ENCODE results near the gene STC2. TPM values are rescaled to one million over a fixed set of nuclear protein-coding genes. Genes with fewer than 3 reads are reported as not detected.

STC2 gene
- total and polyA plus RNA-seq, 2 experiments from 2014 or later: 27.3 to 132 TPM

- H3K4me3 ChIP-seq: no peak overlapping the region
- Mint-ChIP-seq H3K4me3 (no peak overlapping the region), H3K36me3 (ENCODE audit: low read depth) (peaks cover 7% of the 10 kb centered on the region; the same call in 1 of the 3 replicates), H3K9me3 (peaks cover 12% of the 10 kb centered on the region), H3K27ac (no peak overlapping the region), H3K4me1 (peaks cover 45% of the 10 kb centered on the region), H3K27me3 (ENCODE audit: insufficient read depth, low read depth, poor library complexity) (peaks cover 17% of the 10 kb centered on the region)
- H3K79me2 ChIP-seq (replicated peaks; ENCODE audit: insufficient read depth): no peaks in the 10 kb centered on the region
- no peaks in the 10 kb centered on the region for H3K36me3 ChIP-seq (ENCODE audit: insufficient read depth)
- TF ChIP-seq CREB1 (CRISPR knock-in tag; IDR thresholded peaks at IDR 0.05; ENCODE audit: low read depth): no peak
- no peak for TF ChIP-seq STAT1 (IDR thresholded peaks at IDR 0.05; ENCODE audit: unreplicated experiment)
- TF ChIP-seq, protein P1, sequence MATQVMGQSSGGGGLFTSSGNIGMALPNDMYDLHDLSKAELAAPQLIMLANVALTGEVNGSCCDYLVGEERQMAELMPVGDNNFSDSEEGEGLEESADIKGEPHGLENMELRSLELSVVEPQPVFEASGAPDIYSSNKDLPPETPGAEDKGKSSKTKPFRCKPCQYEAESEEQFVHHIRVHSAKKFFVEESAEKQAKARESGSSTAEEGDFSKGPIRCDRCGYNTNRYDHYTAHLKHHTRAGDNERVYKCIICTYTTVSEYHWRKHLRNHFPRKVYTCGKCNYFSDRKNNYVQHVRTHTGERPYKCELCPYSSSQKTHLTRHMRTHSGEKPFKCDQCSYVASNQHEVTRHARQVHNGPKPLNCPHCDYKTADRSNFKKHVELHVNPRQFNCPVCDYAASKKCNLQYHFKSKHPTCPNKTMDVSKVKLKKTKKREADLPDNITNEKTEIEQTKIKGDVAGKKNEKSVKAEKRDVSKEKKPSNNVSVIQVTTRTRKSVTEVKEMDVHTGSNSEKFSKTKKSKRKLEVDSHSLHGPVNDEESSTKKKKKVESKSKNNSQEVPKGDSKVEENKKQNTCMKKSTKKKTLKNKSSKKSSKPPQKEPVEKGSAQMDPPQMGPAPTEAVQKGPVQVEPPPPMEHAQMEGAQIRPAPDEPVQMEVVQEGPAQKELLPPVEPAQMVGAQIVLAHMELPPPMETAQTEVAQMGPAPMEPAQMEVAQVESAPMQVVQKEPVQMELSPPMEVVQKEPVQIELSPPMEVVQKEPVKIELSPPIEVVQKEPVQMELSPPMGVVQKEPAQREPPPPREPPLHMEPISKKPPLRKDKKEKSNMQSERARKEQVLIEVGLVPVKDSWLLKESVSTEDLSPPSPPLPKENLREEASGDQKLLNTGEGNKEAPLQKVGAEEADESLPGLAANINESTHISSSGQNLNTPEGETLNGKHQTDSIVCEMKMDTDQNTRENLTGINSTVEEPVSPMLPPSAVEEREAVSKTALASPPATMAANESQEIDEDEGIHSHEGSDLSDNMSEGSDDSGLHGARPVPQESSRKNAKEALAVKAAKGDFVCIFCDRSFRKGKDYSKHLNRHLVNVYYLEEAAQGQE (IDR thresholded peaks at IDR 0.05; ENCODE audit: unreplicated experiment): no peak
- TF ChIP-seq NANOG (IDR thresholded peaks at IDR 0.05; ENCODE audit: borderline replicate concordance): no peak
- no peak for TF ChIP-seq CTCF (conservative IDR thresholded peaks at IDR 0.05; ENCODE audit: low read depth in 2 of 2)
- TF ChIP-seq ZNF114 (CRISPR knock-in tag; IDR thresholded peaks at IDR 0.05): no peak
- no peak for TF ChIP-seq EZH2phosphoT487 (IDR thresholded peaks at IDR 0.05; ENCODE audit: unreplicated experiment)
- TF ChIP-seq, protein P2, sequence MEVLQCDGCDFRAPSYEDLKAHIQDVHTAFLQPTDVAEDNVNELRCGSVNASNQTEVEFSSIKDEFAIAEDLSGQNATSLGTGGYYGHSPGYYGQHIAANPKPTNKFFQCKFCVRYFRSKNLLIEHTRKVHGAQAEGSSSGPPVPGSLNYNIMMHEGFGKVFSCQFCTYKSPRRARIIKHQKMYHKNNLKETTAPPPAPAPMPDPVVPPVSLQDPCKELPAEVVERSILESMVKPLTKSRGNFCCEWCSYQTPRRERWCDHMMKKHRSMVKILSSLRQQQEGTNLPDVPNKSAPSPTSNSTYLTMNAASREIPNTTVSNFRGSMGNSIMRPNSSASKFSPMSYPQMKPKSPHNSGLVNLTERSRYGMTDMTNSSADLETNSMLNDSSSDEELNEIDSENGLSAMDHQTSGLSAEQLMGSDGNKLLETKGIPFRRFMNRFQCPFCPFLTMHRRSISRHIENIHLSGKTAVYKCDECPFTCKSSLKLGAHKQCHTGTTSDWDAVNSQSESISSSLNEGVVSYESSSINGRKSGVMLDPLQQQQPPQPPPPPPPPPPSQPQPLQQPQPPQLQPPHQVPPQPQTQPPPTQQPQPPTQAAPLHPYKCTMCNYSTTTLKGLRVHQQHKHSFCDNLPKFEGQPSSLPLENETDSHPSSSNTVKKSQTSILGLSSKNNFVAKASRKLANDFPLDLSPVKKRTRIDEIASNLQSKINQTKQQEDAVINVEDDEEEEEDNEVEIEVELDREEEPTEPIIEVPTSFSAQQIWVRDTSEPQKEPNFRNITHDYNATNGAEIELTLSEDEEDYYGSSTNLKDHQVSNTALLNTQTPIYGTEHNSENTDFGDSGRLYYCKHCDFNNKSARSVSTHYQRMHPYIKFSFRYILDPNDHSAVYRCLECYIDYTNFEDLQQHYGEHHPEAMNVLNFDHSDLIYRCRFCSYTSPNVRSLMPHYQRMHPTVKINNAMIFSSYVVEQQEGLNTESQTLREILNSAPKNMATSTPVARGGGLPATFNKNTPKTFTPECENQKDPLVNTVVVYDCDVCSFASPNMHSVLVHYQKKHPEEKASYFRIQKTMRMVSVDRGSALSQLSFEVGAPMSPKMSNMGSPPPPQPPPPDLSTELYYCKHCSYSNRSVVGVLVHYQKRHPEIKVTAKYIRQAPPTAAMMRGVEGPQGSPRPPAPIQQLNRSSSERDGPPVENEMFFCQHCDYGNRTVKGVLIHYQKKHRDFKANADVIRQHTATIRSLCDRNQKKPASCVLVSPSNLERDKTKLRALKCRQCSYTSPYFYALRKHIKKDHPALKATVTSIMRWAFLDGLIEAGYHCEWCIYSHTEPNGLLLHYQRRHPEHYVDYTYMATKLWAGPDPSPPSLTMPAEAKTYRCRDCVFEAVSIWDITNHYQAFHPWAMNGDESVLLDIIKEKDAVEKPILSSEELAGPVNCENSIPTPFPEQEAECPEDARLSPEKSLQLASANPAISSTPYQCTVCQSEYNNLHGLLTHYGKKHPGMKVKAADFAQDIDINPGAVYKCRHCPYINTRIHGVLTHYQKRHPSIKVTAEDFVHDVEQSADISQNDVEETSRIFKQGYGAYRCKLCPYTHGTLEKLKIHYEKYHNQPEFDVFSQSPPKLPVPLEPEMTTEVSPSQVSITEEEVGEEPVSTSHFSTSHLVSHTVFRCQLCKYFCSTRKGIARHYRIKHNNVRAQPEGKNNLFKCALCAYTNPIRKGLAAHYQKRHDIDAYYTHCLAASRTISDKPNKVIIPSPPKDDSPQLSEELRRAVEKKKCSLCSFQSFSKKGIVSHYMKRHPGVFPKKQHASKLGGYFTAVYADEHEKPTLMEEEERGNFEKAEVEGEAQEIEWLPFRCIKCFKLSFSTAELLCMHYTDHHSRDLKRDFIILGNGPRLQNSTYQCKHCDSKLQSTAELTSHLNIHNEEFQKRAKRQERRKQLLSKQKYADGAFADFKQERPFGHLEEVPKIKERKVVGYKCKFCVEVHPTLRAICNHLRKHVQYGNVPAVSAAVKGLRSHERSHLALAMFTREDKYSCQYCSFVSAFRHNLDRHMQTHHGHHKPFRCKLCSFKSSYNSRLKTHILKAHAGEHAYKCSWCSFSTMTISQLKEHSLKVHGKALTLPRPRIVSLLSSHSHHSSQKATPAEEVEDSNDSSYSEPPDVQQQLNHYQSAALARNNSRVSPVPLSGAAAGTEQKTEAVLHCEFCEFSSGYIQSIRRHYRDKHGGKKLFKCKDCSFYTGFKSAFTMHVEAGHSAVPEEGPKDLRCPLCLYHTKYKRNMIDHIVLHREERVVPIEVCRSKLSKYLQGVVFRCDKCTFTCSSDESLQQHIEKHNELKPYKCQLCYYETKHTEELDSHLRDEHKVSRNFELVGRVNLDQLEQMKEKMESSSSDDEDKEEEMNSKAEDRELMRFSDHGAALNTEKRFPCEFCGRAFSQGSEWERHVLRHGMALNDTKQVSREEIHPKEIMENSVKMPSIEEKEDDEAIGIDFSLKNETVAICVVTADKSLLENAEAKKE (CRISPR knock-in tag; IDR thresholded peaks at IDR 0.05): no peak
- TF ChIP-seq POLR2AphosphoS5 (IDR thresholded peaks at IDR 0.05; ENCODE audit: low read depth): no peak
- TF ChIP-seq JUNB (IDR thresholded peaks at IDR 0.05; ENCODE audit: unreplicated experiment): no peak
- TF ChIP-seq, protein P3, sequence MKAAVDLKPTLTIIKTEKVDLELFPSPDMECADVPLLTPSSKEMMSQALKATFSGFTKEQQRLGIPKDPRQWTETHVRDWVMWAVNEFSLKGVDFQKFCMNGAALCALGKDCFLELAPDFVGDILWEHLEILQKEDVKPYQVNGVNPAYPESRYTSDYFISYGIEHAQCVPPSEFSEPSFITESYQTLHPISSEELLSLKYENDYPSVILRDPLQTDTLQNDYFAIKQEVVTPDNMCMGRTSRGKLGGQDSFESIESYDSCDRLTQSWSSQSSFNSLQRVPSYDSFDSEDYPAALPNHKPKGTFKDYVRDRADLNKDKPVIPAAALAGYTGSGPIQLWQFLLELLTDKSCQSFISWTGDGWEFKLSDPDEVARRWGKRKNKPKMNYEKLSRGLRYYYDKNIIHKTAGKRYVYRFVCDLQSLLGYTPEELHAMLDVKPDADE (IDR thresholded peaks at IDR 0.05): no peak
- no peak for TF ChIP-seq ZNF331 (CRISPR knock-in tag; IDR thresholded peaks at IDR 0.05; ENCODE audit: low read depth)
- TF ChIP-seq EZH2 (IDR thresholded peaks at IDR 0.05; ENCODE audit: low read depth, unreplicated experiment): no peak
- no peaks in the 10 kb centered on the region for H4K20me1 ChIP-seq (replicated peaks; ENCODE audit: insufficient read depth)
- H3K4me2 ChIP-seq: no peak overlapping the region
- no peak overlapping the region for H3K27ac ChIP-seq (ENCODE audit: low read depth)
- peaks cover 12% of the 10 kb centered on the region for H3K27me3 ChIP-seq (ENCODE audit: insufficient read depth)
- H3F3A ChIP-seq (replicated peaks; ENCODE audit: low read depth): peaks cover 3% of the 10 kb centered on the region; the same call in 1 of the 2 replicates
- no peak overlapping the region for H2AFZ ChIP-seq
- no peaks in the 10 kb centered on the region for H3K9me2 ChIP-seq (ENCODE audit: insufficient read depth)
- no peak for DNase-seq (ENCODE audit: low spot score)
- peaks cover 22% of the 10 kb centered on the region for H3K4me1 ChIP-seq (ENCODE audit: insufficient read depth)
- no peak for ATAC-seq
Measured at GRCh38 chr5:173295796-173296195, 32.4 kb downstream of the STC2 start.

All from GM23338 (cell line).